ENCODE data around the gene ZNF205.

ZNF205 gene

GRCh38 chr16:3155972-3156371 is 43.6 kb downstream of the ZNF205 start:
- Mint-ChIP-seq H3K36me3 (ENCODE audit: low read depth) (no peaks in the 10 kb centered on the region), H3K4me3 (no peak overlapping the region), H3K27ac (no peak overlapping the region), H3K9me3 (peaks cover 28% of the 10 kb centered on the region), H3K4me1 (peaks cover 22% of the 10 kb centered on the region), H3K27me3 (ENCODE audit: low read depth, poor library complexity) (peaks cover 75% of the 10 kb centered on the region)
- TF ChIP-seq, protein P1, sequence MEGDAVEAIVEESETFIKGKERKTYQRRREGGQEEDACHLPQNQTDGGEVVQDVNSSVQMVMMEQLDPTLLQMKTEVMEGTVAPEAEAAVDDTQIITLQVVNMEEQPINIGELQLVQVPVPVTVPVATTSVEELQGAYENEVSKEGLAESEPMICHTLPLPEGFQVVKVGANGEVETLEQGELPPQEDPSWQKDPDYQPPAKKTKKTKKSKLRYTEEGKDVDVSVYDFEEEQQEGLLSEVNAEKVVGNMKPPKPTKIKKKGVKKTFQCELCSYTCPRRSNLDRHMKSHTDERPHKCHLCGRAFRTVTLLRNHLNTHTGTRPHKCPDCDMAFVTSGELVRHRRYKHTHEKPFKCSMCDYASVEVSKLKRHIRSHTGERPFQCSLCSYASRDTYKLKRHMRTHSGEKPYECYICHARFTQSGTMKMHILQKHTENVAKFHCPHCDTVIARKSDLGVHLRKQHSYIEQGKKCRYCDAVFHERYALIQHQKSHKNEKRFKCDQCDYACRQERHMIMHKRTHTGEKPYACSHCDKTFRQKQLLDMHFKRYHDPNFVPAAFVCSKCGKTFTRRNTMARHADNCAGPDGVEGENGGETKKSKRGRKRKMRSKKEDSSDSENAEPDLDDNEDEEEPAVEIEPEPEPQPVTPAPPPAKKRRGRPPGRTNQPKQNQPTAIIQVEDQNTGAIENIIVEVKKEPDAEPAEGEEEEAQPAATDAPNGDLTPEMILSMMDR (IDR thresholded peaks at IDR 0.05), result no peak
- no peak for DNase-seq

DNA sequence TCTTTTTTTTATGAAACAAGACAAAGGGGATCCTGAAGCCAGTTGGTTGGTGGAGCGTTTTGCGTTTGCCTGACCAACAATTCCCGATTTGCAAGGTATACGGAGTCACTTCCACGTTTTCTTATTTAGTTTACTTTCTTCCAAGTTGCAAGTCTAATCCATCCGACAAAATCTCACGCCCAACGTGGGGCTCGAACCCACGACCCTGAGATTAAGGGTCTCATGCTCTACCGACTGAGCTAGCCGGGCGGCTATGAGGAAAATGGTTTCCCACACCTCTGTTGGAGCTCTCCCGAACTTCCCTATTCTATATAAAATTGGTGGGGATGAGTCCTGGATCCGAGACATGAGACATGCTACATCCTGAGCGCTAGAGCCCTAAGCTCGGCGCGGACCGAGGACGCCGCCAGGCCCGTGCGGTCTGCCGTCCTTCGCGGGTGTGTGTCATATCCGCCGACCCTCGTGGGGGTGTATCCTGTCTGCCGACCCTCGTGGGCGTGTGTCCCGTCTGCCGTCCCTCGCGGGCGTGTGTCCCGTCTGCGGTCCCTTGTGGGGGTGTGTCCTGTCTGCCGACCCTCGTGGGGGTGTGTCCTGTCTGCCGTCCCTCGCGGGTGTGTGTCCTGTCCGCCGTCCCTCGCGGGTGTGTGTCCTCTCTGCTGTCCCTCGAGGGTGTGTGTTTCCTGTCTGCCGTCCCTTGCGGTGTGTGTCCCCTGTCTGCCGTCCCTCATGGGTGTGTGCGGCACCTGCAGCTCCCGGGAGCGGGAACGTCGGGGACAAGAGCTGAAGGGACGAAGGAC is 45.0 kb downstream of the ZNF205 start:
- Mint-ChIP-seq H3K27ac (no peak overlapping the region), H3K9me3 (peaks cover 28% of the 10 kb centered on the region), H3K36me3 (ENCODE audit: low read depth) (no peaks in the 10 kb centered on the region), H3K27me3 (ENCODE audit: low read depth, poor library complexity) (peaks cover 72% of the 10 kb centered on the region), H3K4me1 (peaks cover 20% of the 10 kb centered on the region), H3K4me3 (peak overlapping the region; percentile 93)
- TF ChIP-seq, protein P1 (IDR thresholded peaks at IDR 0.05), result no peak
- peak; percentile 74 for DNase-seq

GRCh38 chr16:3158026-3158509 is 45.7 kb downstream of the ZNF205 start:
- no peak for DNase-seq
- Mint-ChIP-seq H3K4me1 (peaks cover 15% of the 10 kb centered on the region), H3K36me3 (ENCODE audit: low read depth) (no peaks in the 10 kb centered on the region), H3K27ac (no peak overlapping the region), H3K9me3 (peaks cover 24% of the 10 kb centered on the region), H3K27me3 (ENCODE audit: low read depth, poor library complexity) (peaks cover 65% of the 10 kb centered on the region), H3K4me3 (peak overlapping the region; percentile 93)
- TF ChIP-seq, protein P1 (IDR thresholded peaks at IDR 0.05), result no peak

- Mint-ChIP-seq H3K9me3 (peaks cover 24% of the 10 kb centered on the region), H3K27ac (no peak overlapping the region), H3K36me3 (ENCODE audit: low read depth) (no peaks in the 10 kb centered on the region), H3K4me3 (peak overlapping the region; percentile 93), H3K27me3 (ENCODE audit: low read depth, poor library complexity) (peaks cover 60% of the 10 kb centered on the region), H3K4me1 (peaks cover 19% of the 10 kb centered on the region)
- DNase-seq, result peak; percentile 84
- TF ChIP-seq, protein P1 (IDR thresholded peaks at IDR 0.05), result no peak
These were observed 46.3 kb downstream of the ZNF205 start for GRCh38 chr16:3158510-3159314.

DNA sequence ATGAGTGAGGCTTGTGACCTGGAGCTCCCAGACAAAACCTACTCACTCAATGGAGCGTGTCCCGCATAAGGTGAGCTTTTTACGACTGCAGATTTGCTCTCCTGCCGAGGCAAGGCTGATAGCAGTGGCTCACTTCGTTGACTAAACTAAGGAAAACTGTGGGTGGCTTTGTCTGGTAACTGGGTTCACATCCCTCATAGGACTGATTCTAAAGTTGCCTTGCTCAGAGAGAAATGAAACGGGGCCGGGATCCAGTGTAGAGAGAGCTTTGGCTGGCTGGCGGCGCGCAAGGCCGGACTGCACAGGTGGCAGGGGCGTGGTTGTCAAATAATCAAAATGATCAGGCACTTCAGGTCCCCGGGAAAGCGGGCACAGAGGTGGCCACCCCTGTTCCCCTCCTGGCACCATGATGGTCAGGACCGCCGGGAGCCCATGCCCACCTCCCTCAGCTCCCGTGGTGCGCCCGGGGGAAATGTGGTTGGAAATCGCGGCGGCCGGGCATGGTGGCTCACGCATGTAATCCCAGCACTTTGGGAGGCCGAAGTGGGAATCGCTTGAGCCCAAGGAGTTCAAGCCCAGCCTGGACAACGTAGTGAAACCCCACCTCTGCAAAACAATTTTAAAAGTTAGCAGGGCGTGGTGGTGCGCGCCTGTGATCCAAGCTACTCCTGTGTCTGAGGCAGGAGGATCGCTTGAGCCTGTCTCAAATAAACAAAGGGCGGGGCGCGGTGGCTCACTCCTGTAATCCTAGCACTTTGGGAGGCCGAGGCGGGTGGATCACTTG is 49.0 kb downstream of the ZNF205 start:
- TF ChIP-seq, protein P1 (IDR thresholded peaks at IDR 0.05), result no peak
- Mint-ChIP-seq H3K9me3 (peaks cover 10% of the 10 kb centered on the region), H3K27ac (no peak overlapping the region), H3K4me1 (peaks cover 31% of the 10 kb centered on the region), H3K4me3 (no peak overlapping the region), H3K27me3 (ENCODE audit: low read depth, poor library complexity) (peaks cover 42% of the 10 kb centered on the region), H3K36me3 (ENCODE audit: low read depth) (no peaks in the 10 kb centered on the region)
- no peak for DNase-seq
